SU-DHL-6 (cell line): Measurements from ENCODE around the gene TMEM52B.

Experiments used
- H2AFZ ChIP-seq: fragments of 200-600 bp; sonication (generic); 2 replicates; pipeline ENCODE4 v1.6.1; 2014; ENCODE audit warnings: low read depth, mild to moderate bottlenecking, moderate library complexity, mixed read lengths, antibody characterized with exemption, low read length; ENCODE audit not compliant: severe bottlenecking
- H3F3A ChIP-seq: fragments of 200-600 bp; shearing (Covaris generic); 2 replicates; pipeline ENCODE4 v1.6.0; 2016; ENCODE audit warnings: antibody characterized with exemption, mild to moderate bottlenecking; ENCODE audit not compliant: insufficient read depth
- H3K27ac ChIP-seq: fragments of 200-600 bp; sonication (generic); 2 replicates; pipeline ENCODE4 v1.5.1; 2016; ENCODE audit warnings: low read depth, mild to moderate bottlenecking, low read length, moderate library complexity, mixed read lengths
- H3K27me3 ChIP-seq: fragments of 200-600 bp; sonication (generic), shearing (Covaris generic); 2 replicates; pipeline ENCODE4 v1.6.0; 2014; ENCODE audit warnings: mild to moderate bottlenecking, low read length
- H3K36me3 ChIP-seq: fragments of 200-600 bp; sonication (generic); 2 replicates; pipeline ENCODE4 v1.6.1; 2014; ENCODE audit warnings: mild to moderate bottlenecking, low read length, mixed read lengths
- H3K4me2 ChIP-seq: fragments of 300-600, 200-600 bp; shearing (Covaris generic), sonication (generic); 2 replicates; pipeline ENCODE4 v1.6.0; 2014; ENCODE audit warnings: low read length, low read depth, mild to moderate bottlenecking; ENCODE audit not compliant: poor library complexity, severe bottlenecking
- H3K4me3 ChIP-seq: fragments of 200-600 bp; sonication (generic); 2 replicates; pipeline ENCODE4 v1.5.1; 2014; ENCODE audit warnings: antibody characterized with exemption, low read length, mild to moderate bottlenecking, mixed read lengths; ENCODE audit not compliant: insufficient read depth, poor library complexity, severe bottlenecking
- H3K79me2 ChIP-seq: fragments of 200-600 bp; sonication (generic); 2 replicates; pipeline ENCODE4 v1.6.1; 2014; ENCODE audit warnings: mild to moderate bottlenecking, low read length, moderate library complexity; ENCODE audit not compliant: insufficient read depth
- H3K9ac ChIP-seq: fragments of 200-600 bp; sonication (generic); 2 replicates; pipeline ENCODE4 v1.7.0; 2014; ENCODE audit warnings: mild to moderate bottlenecking, low read length
- H3K9me2 ChIP-seq: fragments of 200-600 bp; sonication (generic); replicated peaks from 2 replicates; pipeline ENCODE4 v1.6.1; 2014; ENCODE audit warnings: low read length; ENCODE audit not compliant: insufficient read depth
- H3K9me3 ChIP-seq: fragments of 200-600 bp; sonication (generic); 2 replicates; pipeline ENCODE4 v1.6.1; 2014; ENCODE audit warnings: low read length, mixed read lengths; ENCODE audit not compliant: insufficient read depth
- H4K20me1 ChIP-seq: fragments of 200-600 bp; sonication (generic); 2 replicates; pipeline ENCODE4 v1.6.1; 2014; ENCODE audit warnings: low read depth, mild to moderate bottlenecking, antibody characterized with exemption, low read length, moderate library complexity, mixed read lengths
- CTCF ChIP-seq: fragments of 200-600 bp; sonication (generic); IDR thresholded peaks from one replicate; pipeline ENCODE4 v1.5.1; 2017; ENCODE audit warnings: antibody characterized with exemption, mild to moderate bottlenecking, low read length, moderate library complexity; ENCODE audit not compliant: insufficient read depth, poor library complexity, severe bottlenecking
- EZH2phosphoT487 ChIP-seq: fragments of 200-600 bp; sonication (generic), shearing (Covaris generic); conservative IDR thresholded peaks from 2 replicates; pipeline ENCODE4 v1.6.1; 2018; ENCODE audit warnings: mild to moderate bottlenecking, antibody characterized with exemption, low read length, moderate library complexity, mixed read lengths

The TMEM52B gene

GRCh38 chr12:10140001-10140400 is 38.8 kb upstream of the TMEM52B start:
- Histone ChIP-seq H3K9me3 (no peaks in the 10 kb centered on the region), H3K27me3 (no peaks in the 10 kb centered on the region), H3K9me2 (no peaks in the 10 kb centered on the region), H3K9ac (no peak overlapping the region), H3K79me2 (no peaks in the 10 kb centered on the region), H2AFZ (no peak overlapping the region), H3K4me2 (no peak overlapping the region), H3K27ac (no peak overlapping the region), H3K36me3 (no peaks in the 10 kb centered on the region), H4K20me1 (no peaks in the 10 kb centered on the region), H3K4me3 (no peak overlapping the region), H3F3A (no peaks in the 10 kb centered on the region)
- no peak for TF ChIP-seq EZH2phosphoT487
- TF ChIP-seq CTCF: no peak

- no peaks in the 10 kb centered on the region for H3K9me2 ChIP-seq
- TF ChIP-seq CTCF (no peak), EZH2phosphoT487 (no peak)
- no peak overlapping the region for H3K27ac ChIP-seq
- no peak overlapping the region for H3K4me2 ChIP-seq
- H3F3A ChIP-seq: no peaks in the 10 kb centered on the region
- H2AFZ ChIP-seq: no peak overlapping the region
- H3K36me3 ChIP-seq: no peaks in the 10 kb centered on the region
- H3K27me3 ChIP-seq: no peaks in the 10 kb centered on the region
- H4K20me1 ChIP-seq: no peaks in the 10 kb centered on the region
- no peak overlapping the region for H3K9ac ChIP-seq
- H3K4me3 ChIP-seq: no peak overlapping the region
- H3K79me2 ChIP-seq: no peaks in the 10 kb centered on the region
- no peaks in the 10 kb centered on the region for H3K9me3 ChIP-seq
Measured at GRCh38 chr12:10142976-10143589, 35.7 kb upstream of the TMEM52B start.

- Histone ChIP-seq H3K4me3 (no peak overlapping the region), H3F3A (no peaks in the 10 kb centered on the region), H3K9me2 (no peaks in the 10 kb centered on the region), H3K4me2 (no peak overlapping the region), H3K27me3 (no peaks in the 10 kb centered on the region), H3K79me2 (no peaks in the 10 kb centered on the region), H3K9ac (no peak overlapping the region), H2AFZ (no peak overlapping the region), H3K9me3 (no peaks in the 10 kb centered on the region), H4K20me1 (no peaks in the 10 kb centered on the region), H3K27ac (no peak overlapping the region), H3K36me3 (no peaks in the 10 kb centered on the region)
- TF ChIP-seq EZH2phosphoT487: no peak
- TF ChIP-seq CTCF: no peak
Measured at GRCh38 chr12:10147714-10148403, 31.0 kb upstream of the TMEM52B start.
